Measurements from ENCODE around the gene CASP8AP2. TPM values are rescaled to one million over a fixed set of nuclear protein-coding genes. Genes with fewer than 3 reads are reported as not detected.
"Not testable (repeated sequence)": the region's sequence is repeated elsewhere in the genome, so short reads cannot be mapped to it uniquely, and the experiment has no call there.

Gene CASP8AP2
- total RNA-seq, 2 experiments from 2014 or later, result 17.3 to 20.0 TPM

DNA sequence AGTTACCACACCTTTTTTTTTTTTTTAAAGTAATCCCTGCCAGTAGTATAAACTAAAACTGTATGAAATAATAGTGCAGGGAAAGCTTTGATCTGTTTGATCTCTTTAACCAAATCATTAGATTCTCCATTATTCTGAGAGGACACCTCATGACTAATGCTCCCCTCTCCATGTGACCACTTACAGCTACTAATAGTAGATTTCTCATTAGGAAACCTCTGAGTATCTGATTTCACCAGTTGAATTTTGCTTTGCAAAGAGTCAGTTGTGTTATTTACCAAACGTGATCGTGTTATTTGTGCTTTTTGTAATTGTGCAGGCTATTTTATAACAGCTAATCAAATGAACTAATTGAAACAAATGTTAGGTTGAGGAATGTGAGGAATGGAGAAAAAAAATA, 12.5 kb downstream of the CASP8AP2 start:
- ATAC-seq (ENCODE audit: poor library complexity), result no peak
- peak overlapping the region; percentile 45 for H3K27ac Mint-ChIP-seq
- H3K27me3 Mint-ChIP-seq, result no peaks in the 10 kb centered on the region
- H3K9me3 Mint-ChIP-seq, result no peaks in the 10 kb centered on the region
- CTCF ChIA-PET, result no interaction called here
- no peak overlapping the region for H3K27ac ChIP-seq (ENCODE audit: low read depth in 1 of 2, low read length in 2 of 2)
- no peak overlapping the region for H3K4me3 ChIP-seq (ENCODE audit: low read length)
- no peaks in the 10 kb centered on the region for H3K9me3 ChIP-seq (ENCODE audit: control insufficient read depth in 1 of 2, insufficient read depth in 1 of 2, low read length in 2 of 2)
- H3K36me3 Mint-ChIP-seq (ENCODE audit: low read depth), result peaks cover 39% of the 10 kb centered on the region
- TF ChIP-seq, protein P1, sequence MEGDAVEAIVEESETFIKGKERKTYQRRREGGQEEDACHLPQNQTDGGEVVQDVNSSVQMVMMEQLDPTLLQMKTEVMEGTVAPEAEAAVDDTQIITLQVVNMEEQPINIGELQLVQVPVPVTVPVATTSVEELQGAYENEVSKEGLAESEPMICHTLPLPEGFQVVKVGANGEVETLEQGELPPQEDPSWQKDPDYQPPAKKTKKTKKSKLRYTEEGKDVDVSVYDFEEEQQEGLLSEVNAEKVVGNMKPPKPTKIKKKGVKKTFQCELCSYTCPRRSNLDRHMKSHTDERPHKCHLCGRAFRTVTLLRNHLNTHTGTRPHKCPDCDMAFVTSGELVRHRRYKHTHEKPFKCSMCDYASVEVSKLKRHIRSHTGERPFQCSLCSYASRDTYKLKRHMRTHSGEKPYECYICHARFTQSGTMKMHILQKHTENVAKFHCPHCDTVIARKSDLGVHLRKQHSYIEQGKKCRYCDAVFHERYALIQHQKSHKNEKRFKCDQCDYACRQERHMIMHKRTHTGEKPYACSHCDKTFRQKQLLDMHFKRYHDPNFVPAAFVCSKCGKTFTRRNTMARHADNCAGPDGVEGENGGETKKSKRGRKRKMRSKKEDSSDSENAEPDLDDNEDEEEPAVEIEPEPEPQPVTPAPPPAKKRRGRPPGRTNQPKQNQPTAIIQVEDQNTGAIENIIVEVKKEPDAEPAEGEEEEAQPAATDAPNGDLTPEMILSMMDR (IDR thresholded peaks at IDR 0.05), result no peak
- H3K4me1 Mint-ChIP-seq (ENCODE audit: low read depth), result peaks cover 46% of the 10 kb centered on the region
- H3K36me3 ChIP-seq (ENCODE audit: insufficient read depth, low read length), result peaks cover 16% of the 10 kb centered on the region
- H3K27me3 ChIP-seq (ENCODE audit: control insufficient read depth in 1 of 2, insufficient read depth in 2 of 2, low read length in 2 of 2), result no peaks in the 10 kb centered on the region
- H3K4me3 Mint-ChIP-seq, result no peak overlapping the region
- no peak for DNase-seq
- POLR2A ChIA-PET, result no interaction called here
- H3K4me1 ChIP-seq (ENCODE audit: insufficient read depth, low read length), result peaks cover 35% of the 10 kb centered on the region
- intact Hi-C loops (cut with DNase I, micrococcal nuclease), result no loop called here

DNA sequence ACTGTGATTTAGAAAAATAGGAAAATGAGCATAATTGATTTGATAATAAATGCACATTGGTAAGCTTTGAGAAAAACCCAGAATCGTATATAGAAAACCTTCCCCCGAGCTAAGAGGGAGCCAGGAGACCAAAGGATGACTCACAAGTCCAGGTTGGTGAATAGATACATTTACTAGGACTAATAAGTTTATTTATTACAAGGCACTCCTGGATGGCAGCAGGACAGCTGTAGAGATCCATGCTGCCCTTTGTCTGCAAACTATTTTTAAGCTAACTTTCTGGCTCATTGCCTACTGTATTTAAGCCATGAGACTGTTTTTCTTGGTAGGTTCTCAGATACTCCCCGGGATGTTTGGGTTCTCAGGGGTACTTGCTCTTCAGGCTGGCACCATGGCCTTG, 13.4 kb downstream of the CASP8AP2 start:
- H3K36me3 Mint-ChIP-seq (ENCODE audit: low read depth), result peaks cover 38% of the 10 kb centered on the region

DNA sequence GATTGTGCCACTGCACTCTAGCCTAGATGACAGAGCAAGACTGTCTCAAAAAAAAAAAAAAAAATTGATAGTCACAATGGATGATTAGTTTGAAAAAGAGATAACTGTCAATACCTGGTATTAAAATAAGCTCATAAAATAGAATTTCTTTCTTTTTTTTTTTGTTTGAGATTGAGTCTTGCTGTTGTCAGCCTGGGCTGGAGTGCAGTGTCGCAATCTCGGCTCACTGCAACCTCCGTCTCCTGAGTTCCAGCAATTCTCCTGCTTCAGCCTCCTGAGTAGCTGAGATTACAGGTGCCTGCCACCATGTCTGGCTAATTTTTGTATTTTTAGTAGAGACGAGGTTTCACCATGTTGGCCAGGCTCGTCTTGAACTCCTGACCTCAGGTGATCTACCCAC, 17.8 kb downstream of the CASP8AP2 start:
- intact Hi-C loops (cut with DNase I, micrococcal nuclease); H3K27me3 Mint-ChIP-seq; H3K27me3 ChIP-seq (ENCODE audit: control insufficient read depth in 1 of 2, insufficient read depth in 2 of 2, low read length in 2 of 2); H3K9me3 Mint-ChIP-seq; H3K4me3 Mint-ChIP-seq; POLR2A ChIA-PET; H3K27ac Mint-ChIP-seq; H3K4me3 ChIP-seq (ENCODE audit: low read length); H3K4me1 ChIP-seq (ENCODE audit: insufficient read depth, low read length); H3K27ac ChIP-seq (ENCODE audit: low read depth in 1 of 2, low read length in 2 of 2); DNase-seq; CTCF ChIA-PET; H3K9me3 ChIP-seq (ENCODE audit: control insufficient read depth in 1 of 2, insufficient read depth in 1 of 2, low read length in 2 of 2); ATAC-seq (ENCODE audit: poor library complexity): not testable (repeated sequence)
- peaks cover 57% of the 10 kb centered on the region for H3K36me3 Mint-ChIP-seq (ENCODE audit: low read depth)
- H3K4me1 Mint-ChIP-seq (ENCODE audit: low read depth), result peaks cover 25% of the 10 kb centered on the region
- H3K36me3 ChIP-seq (ENCODE audit: insufficient read depth, low read length), result peaks cover 31% of the 10 kb centered on the region

More for the DNA sequence above, 13.4 kb downstream of the CASP8AP2 start:
- H3K9me3 Mint-ChIP-seq, result no peaks in the 10 kb centered on the region
- intact Hi-C loops (cut with DNase I, micrococcal nuclease), result no loop called here
- Histone ChIP-seq H3K27ac (ENCODE audit: low read depth in 1 of 2, low read length in 2 of 2) (no peak overlapping the region), H3K9me3 (ENCODE audit: control insufficient read depth in 1 of 2, insufficient read depth in 1 of 2, low read length in 2 of 2) (no peaks in the 10 kb centered on the region), H3K36me3 (ENCODE audit: insufficient read depth, low read length) (peaks cover 21% of the 10 kb centered on the region), H3K4me3 (ENCODE audit: low read length) (no peak overlapping the region), H3K27me3 (ENCODE audit: control insufficient read depth in 1 of 2, insufficient read depth in 2 of 2, low read length in 2 of 2) (no peaks in the 10 kb centered on the region), H3K4me1 (ENCODE audit: insufficient read depth, low read length) (peaks cover 30% of the 10 kb centered on the region)
- peak overlapping the region; percentile 45 for H3K27ac Mint-ChIP-seq
- CTCF ChIA-PET, result no interaction called here
- TF ChIP-seq, protein P1 (IDR thresholded peaks at IDR 0.05), result no peak
- no peak for ATAC-seq (ENCODE audit: poor library complexity)
- peaks cover 38% of the 10 kb centered on the region for H3K4me1 Mint-ChIP-seq (ENCODE audit: low read depth)
- no peak for DNase-seq
- no peak overlapping the region for H3K4me3 Mint-ChIP-seq
- no peaks in the 10 kb centered on the region for H3K27me3 Mint-ChIP-seq
- POLR2A ChIA-PET, result interaction anchor here (0.7 to 1.1 kb wide), 2 partner anchors 14 to 18 kb away, joined by 3 to 4 read pairs; partner anchors contain the start of gene CASP8AP2

DNA sequence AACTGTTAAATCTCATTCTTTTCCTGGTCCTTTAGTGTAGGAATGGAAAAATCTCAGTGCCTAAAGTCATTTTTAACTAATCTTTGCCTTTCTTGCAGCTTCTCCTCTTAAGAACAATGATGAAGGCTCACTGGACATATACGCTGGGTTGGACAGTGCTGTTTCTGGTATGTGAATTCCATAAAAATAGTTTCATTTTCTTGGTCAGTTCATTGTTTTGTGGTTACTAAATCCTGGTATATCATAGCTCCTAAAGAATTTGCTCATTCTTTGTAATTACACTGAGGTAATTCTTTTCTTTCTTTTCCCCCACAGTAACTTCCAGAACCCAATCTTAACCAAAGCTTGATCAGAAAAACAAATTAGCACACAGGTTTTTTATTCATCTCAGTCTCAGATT, 23.4 kb downstream of the CASP8AP2 start:
- no peak overlapping the region for H3K27ac ChIP-seq (ENCODE audit: low read depth in 1 of 2, low read length in 2 of 2)
- POLR2A ChIA-PET, result no interaction called here
- CTCF ChIA-PET, result interaction anchor here (0.6 kb wide), 1 partner anchor 228 kb away, joined by 3 read pairs; no protein-coding TSS in a partner anchor
- no peak overlapping the region for H3K4me3 ChIP-seq (ENCODE audit: low read length)
- TF ChIP-seq, protein P1 (IDR thresholded peaks at IDR 0.05), result no peak
- intact Hi-C loops (cut with DNase I, micrococcal nuclease), result no loop called here
- Mint-ChIP-seq H3K36me3 (ENCODE audit: low read depth) (peaks cover 87% of the 10 kb centered on the region), H3K4me3 (no peak overlapping the region), H3K4me1 (ENCODE audit: low read depth) (peaks cover 8% of the 10 kb centered on the region), H3K27me3 (no peaks in the 10 kb centered on the region), H3K27ac (no peak overlapping the region), H3K9me3 (no peaks in the 10 kb centered on the region)
- no peak for DNase-seq
- peaks cover 68% of the 10 kb centered on the region for H3K36me3 ChIP-seq (ENCODE audit: insufficient read depth, low read length)
- no peaks in the 10 kb centered on the region for H3K4me1 ChIP-seq (ENCODE audit: insufficient read depth, low read length)
- H3K27me3 ChIP-seq (ENCODE audit: control insufficient read depth in 1 of 2, insufficient read depth in 2 of 2, low read length in 2 of 2), result no peaks in the 10 kb centered on the region
- no peak for ATAC-seq (ENCODE audit: poor library complexity)
- H3K9me3 ChIP-seq (ENCODE audit: control insufficient read depth in 1 of 2, insufficient read depth in 1 of 2, low read length in 2 of 2), result no peaks in the 10 kb centered on the region

Data from CD4-positive, alpha-beta T cell (primary cell).